Measurements from ENCODE around the gene LILRA6.
"Not testable (repeated sequence)": the region's sequence is repeated elsewhere in the genome, so short reads cannot be mapped to it uniquely, and the experiment has no call there.

The LILRA6 gene

DNA sequence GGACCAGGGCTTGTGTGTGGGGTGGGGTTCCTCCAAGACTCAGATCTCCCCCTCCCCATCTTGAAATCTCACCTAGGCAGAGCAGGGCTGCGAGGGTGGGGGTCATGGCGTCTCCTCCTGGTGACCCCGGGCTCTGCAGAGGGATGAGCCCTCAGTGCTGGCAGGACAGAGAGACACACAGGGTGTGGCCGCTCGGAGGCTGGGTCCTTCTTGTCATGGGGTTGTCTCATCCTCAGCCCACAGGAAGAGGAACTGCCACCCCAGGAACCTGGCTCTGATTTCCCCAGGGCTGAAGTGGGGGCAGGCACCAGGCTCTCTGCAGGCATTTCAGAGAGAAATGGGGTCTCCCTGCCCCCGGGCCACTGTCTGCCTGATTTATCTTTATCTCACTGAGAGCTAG lies at the start of gene LILRA6:
Gene LILRA6, minus strand, starts transcription at position 145 of the 400 bp plus-strand sequence.
- H3K27ac Mint-ChIP-seq; H3K4me3 Mint-ChIP-seq; H3K36me3 Mint-ChIP-seq; H3K4me1 Mint-ChIP-seq; H3K9me3 Mint-ChIP-seq; ATAC-seq (ENCODE audit: low read depth); DNase-seq (ENCODE audit: low spot score in 2 of 2): not testable (repeated sequence)
- peaks cover 13% of the 10 kb centered on the region for H3K27me3 Mint-ChIP-seq

GRCh38 chr19:54289160-54289559 lies 46.6 kb upstream of the LILRA6 start:
- not testable (repeated sequence) for H3K27ac Mint-ChIP-seq; H3K27me3 Mint-ChIP-seq; ATAC-seq (ENCODE audit: low read depth); H3K9me3 Mint-ChIP-seq; H3K4me3 Mint-ChIP-seq; DNase-seq (ENCODE audit: low spot score in 2 of 2); H3K36me3 Mint-ChIP-seq
- peaks cover 40% of the 10 kb centered on the region for H3K4me1 Mint-ChIP-seq

GRCh38 chr19:54287456-54287855 lies 44.9 kb upstream of the LILRA6 start:
- Mint-ChIP-seq H3K36me3 (peaks cover 1% of the 10 kb centered on the region), H3K9me3 (no peaks in the 10 kb centered on the region), H3K4me3 (no peak overlapping the region), H3K4me1 (peaks cover 48% of the 10 kb centered on the region), H3K27ac (no peak overlapping the region), H3K27me3 (peaks cover 4% of the 10 kb centered on the region)
- ATAC-seq (ENCODE audit: low read depth) (no peak), DNase-seq (ENCODE audit: low spot score in 2 of 2) (peak in 1 of 2 donors; percentile 4)

DNA sequence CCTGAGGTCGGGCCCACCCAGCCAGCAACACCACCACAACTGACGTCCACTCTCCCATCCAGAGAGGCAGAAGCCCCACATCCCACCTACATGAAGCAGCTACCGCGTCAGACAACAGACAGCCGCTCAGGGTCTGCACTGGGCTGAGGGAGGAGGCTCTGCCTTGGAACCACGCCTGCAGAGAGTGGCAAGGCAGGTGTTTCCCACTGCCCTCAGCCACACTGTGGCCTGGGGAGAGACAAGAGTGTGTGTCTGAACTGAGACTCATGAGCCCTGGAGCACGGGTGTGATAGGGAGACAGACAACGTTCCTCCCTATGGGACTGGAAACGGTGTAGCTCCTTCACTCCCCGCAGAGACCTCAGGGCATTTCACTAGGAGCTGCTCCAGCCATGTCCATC lies 43.7 kb upstream of the LILRA6 start:
- H3K9me3 Mint-ChIP-seq, H3K36me3 Mint-ChIP-seq, H3K27me3 Mint-ChIP-seq: not testable (repeated sequence)
- Mint-ChIP-seq H3K27ac (peak overlapping the region; percentile 58), H3K4me3 (peak overlapping the region; percentile 60), H3K4me1 (peaks cover 51% of the 10 kb centered on the region)
- DNase-seq (ENCODE audit: low spot score in 2 of 2): peak in 1 of 2 donors; percentile 24
- ATAC-seq (ENCODE audit: low read depth): peak; percentile 50

- peak overlapping the region; percentile 58 for H3K27ac Mint-ChIP-seq
- peak overlapping the region; percentile 60 for H3K4me3 Mint-ChIP-seq
- H3K27me3 Mint-ChIP-seq, H3K9me3 Mint-ChIP-seq, H3K36me3 Mint-ChIP-seq: not testable (repeated sequence)
- peaks cover 56% of the 10 kb centered on the region for H3K4me1 Mint-ChIP-seq
- ATAC-seq (ENCODE audit: low read depth) (peak; percentile 76), DNase-seq (ENCODE audit: low spot score in 2 of 2) (peak in 1 of 2 donors; percentile 72)
Observed at GRCh38 chr19:54285427-54286056, 43.0 kb upstream of the LILRA6 start.

- ATAC-seq (ENCODE audit: low read depth) (peak; percentile 23), DNase-seq (ENCODE audit: low spot score in 2 of 2) (no peak)
- Mint-ChIP-seq H3K36me3 (no peaks in the 10 kb centered on the region), H3K27me3 (peaks cover 13% of the 10 kb centered on the region), H3K4me1 (peaks cover 42% of the 10 kb centered on the region), H3K27ac (peak overlapping the region; percentile 39), H3K9me3 (no peaks in the 10 kb centered on the region), H3K4me3 (no peak overlapping the region)
Observed at GRCh38 chr19:54282686-54283470, 40.3 kb upstream of the LILRA6 start.

GRCh38 chr19:54281729-54282075 lies 39.1 kb upstream of the LILRA6 start:
- not testable (repeated sequence) for ATAC-seq (ENCODE audit: low read depth)

DNA sequence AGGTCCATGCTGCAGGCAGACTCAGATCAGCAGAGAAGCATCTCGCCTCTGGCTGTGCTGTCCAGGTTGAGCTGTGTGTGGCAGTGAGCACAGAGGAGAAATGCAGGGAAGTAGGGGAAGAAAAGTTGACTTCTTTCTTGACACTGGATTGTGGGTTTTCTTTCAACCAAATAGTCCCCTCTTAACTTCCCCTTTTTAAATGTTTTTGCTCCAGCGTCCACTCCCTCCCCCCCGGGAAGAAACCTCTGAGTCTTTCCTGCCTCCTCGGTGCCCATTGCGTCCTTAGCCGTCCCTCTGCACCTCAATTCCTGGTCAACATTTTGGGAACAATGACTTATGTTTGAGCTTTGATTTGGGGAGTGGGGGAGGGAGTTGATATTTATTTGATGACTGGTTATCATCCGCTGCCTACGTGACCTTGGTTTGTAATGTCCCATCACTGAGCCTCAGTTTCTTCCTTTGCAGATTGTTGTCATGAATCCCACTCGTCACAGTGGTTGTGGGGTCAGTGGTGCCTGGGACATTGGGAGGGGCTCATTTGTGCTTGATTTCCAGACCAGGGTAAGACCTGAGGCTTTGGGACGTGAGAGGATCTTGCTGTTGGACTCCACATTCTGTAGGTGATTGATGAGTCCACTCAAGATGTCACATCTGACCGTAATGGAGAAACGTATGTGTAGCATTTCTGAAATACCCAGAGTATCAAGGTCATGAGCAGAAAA lies 38.6 kb upstream of the LILRA6 start, which contains the start of gene LILRB2:
Gene LILRB2, minus strand, starts transcription at position 104 of the 722 bp plus-strand sequence. CDS start 614 bp downstream, outside the sequence.
- peak; percentile 26 for ATAC-seq (ENCODE audit: low read depth)
- Mint-ChIP-seq H3K9me3 (no peaks in the 10 kb centered on the region), H3K4me1 (peaks cover 32% of the 10 kb centered on the region), H3K27me3 (peaks cover 13% of the 10 kb centered on the region), H3K36me3 (no peaks in the 10 kb centered on the region), H3K4me3 (peak within 1 kb of the TSS; percentile 77), H3K27ac (peak within 1 kb of the TSS; percentile 22)
- no peak for DNase-seq (ENCODE audit: low spot score in 2 of 2)

More at GRCh38 chr19:54281729-54282075, 39.1 kb upstream of the LILRA6 start:
- peaks cover 35% of the 10 kb centered on the region for H3K4me1 Mint-ChIP-seq
- DNase-seq (ENCODE audit: low spot score in 2 of 2); H3K27ac Mint-ChIP-seq; H3K36me3 Mint-ChIP-seq; H3K9me3 Mint-ChIP-seq; H3K4me3 Mint-ChIP-seq: not testable (repeated sequence)
- H3K27me3 Mint-ChIP-seq: peaks cover 13% of the 10 kb centered on the region

DNA sequence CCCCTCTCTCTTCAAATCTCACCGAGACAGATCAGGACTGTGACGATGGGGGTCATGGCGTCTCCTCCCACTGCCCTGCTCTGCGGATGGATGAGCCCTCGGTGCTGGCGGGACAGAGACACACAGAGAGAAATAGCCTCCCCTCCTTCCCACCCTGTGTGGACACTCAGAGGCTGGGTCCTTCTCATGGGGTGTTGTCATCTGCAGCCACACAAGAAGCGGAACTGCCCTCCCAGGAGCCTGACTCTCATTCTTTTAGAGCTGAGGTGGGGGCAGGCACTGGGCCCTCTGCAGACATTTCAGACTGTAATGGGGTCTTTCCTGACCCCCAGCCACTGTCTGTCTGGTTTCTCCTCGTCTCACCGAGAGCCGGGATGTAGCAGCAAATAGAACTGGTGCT lies 37.9 kb upstream of the LILRA6 start:
- peaks cover 30% of the 10 kb centered on the region for H3K4me1 Mint-ChIP-seq
- not testable (repeated sequence) for ATAC-seq (ENCODE audit: low read depth); H3K36me3 Mint-ChIP-seq; DNase-seq (ENCODE audit: low spot score in 2 of 2); H3K9me3 Mint-ChIP-seq
- H3K4me3 Mint-ChIP-seq: peak overlapping the region; percentile 77
- peaks cover 14% of the 10 kb centered on the region for H3K27me3 Mint-ChIP-seq
- H3K27ac Mint-ChIP-seq: peak overlapping the region; percentile 22

- not testable (repeated sequence) for H3K36me3 Mint-ChIP-seq; DNase-seq (ENCODE audit: low spot score in 2 of 2); H3K4me3 Mint-ChIP-seq; H3K9me3 Mint-ChIP-seq; H3K27ac Mint-ChIP-seq; ATAC-seq (ENCODE audit: low read depth)
- Mint-ChIP-seq H3K27me3 (peaks cover 14% of the 10 kb centered on the region), H3K4me1 (peaks cover 29% of the 10 kb centered on the region)
Observed at GRCh38 chr19:54280025-54280424, 37.4 kb upstream of the LILRA6 start.

DNA sequence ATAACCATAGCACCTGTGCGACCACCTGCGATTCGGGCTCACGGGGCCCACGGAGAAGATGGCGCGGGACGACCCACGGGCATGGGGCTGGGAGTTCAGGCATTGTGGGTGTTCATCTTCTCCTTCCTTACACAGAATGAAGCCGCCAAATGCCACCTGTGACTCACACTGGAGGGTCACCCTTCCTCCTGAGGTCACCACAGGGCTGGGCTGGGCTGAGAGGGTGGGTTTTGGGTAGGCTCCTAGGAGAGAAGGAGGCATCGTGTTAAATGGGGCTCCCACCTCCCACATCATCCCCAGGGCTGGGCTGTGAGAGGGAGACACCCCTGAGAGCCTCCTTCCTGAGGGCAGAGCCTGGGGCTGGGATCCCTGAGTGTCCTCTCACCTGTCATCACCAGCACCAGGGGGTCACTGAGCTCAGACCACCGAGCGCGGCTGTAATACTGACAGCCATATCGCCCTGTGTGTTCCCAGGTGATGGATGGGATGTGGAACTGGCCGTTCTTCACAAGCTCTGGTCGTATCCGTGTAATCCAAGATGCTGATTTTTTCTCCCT lies 36.9 kb upstream of the LILRA6 start:
- Mint-ChIP-seq H3K4me1 (peaks cover 24% of the 10 kb centered on the region), H3K27ac (no peak overlapping the region), H3K4me3 (no peak overlapping the region), H3K27me3 (peaks cover 10% of the 10 kb centered on the region), H3K36me3 (no peaks in the 10 kb centered on the region), H3K9me3 (no peaks in the 10 kb centered on the region)
- ATAC-seq (ENCODE audit: low read depth) (no peak), DNase-seq (ENCODE audit: low spot score in 2 of 2) (no peak)

DNA sequence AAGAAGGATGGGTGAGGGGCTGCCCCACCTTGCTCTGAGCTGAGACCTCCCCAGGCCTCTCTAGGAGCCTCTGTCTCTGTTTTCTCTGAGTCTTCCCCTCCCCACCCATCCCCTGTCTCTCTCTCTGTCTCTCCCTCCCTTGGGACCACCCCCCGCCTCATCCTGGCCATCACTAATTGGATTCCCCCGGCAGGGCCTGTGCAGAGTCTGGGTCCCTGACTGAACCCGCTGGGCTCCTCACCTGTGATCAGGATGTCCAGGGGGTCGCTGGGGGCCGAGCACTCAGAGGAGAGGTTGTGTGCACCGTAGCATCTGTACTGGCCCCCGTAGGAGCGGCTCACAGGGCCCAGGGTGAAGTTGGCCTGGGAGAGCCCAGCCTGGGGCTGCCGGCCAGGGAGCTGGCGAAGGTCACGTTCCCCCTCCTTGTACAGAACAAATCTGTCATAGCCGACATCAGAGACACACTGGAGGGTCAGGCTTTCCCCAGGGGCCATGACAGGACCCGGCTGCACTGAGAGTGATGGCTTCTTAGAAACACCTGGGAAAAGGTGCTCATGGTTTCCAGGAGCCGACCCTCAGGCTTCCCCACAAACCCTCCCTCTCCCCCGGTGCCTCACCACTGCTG lies 36.1 kb upstream of the LILRA6 start:
- not testable (repeated sequence) for ATAC-seq (ENCODE audit: low read depth); H3K4me3 Mint-ChIP-seq; H3K36me3 Mint-ChIP-seq; DNase-seq (ENCODE audit: low spot score in 2 of 2); H3K9me3 Mint-ChIP-seq; H3K27ac Mint-ChIP-seq
- Mint-ChIP-seq H3K27me3 (peaks cover 10% of the 10 kb centered on the region), H3K4me1 (peaks cover 24% of the 10 kb centered on the region)

GRCh38 chr19:54278056-54278455 lies 35.5 kb upstream of the LILRA6 start:
- ATAC-seq (ENCODE audit: low read depth); H3K27ac Mint-ChIP-seq; H3K4me3 Mint-ChIP-seq; H3K9me3 Mint-ChIP-seq; H3K36me3 Mint-ChIP-seq; DNase-seq (ENCODE audit: low spot score in 2 of 2): not testable (repeated sequence)
- Mint-ChIP-seq H3K27me3 (peaks cover 10% of the 10 kb centered on the region), H3K4me1 (peaks cover 21% of the 10 kb centered on the region)
